Epithelial cell of proximal tubule (primary cell): Measurements from ENCODE around the gene SUPT3H. TPM values are rescaled to one million over a fixed set of nuclear protein-coding genes. Genes with fewer than 3 reads are reported as not detected.

Experiments
- DNase-seq: peaks from one replicate; pipeline ENCODE4 v3.0.0-alpha.2; 2011; ENCODE audit warnings: low read depth
- H3K4me3 ChIP-seq: 2 replicates; pipeline ENCODE4 v1.5.1; 2011; ENCODE audit warnings: low read depth, mild to moderate bottlenecking, low read length
- total RNA-seq: library from RNA; depleted of rRNA; stranded (reverse); fragments of >200 nt; gene quantifications from 2 replicates; pipeline ENCODE4 v1.2.3, GENCODE V29; 2015
- TF ChIP-seq, protein P1 (sequence below): conservative IDR thresholded peaks from 2 replicates; pipeline ENCODE4 v1.5.1; 2012; ENCODE audit warnings: low read depth, mild to moderate bottlenecking, low read length

Gene SUPT3H
- total RNA-seq, 1 donor from 2014 or later: 11.5 TPM

DNA sequence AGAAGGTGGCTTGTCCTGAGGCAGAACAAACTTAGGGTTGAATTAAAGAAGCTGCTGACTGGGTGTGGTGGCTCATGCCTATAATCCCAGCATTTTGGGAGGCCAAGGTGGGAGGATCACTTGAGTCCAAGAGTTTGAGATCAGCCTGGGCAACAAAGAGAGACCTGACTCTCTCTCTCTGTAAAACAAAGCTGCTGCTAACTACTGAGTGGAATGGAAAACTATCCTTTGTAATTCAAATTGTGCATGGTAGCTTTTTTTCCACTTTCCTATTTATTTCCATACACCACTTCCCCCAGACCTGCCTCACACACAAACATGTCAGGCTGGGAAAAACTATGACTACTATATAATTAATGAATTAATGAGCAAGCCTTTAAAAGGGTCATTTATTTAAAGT is 553.2 kb downstream of the SUPT3H start:
- no peak overlapping the region for H3K4me3 ChIP-seq
- DNase-seq: no peak
- TF ChIP-seq, protein P1, sequence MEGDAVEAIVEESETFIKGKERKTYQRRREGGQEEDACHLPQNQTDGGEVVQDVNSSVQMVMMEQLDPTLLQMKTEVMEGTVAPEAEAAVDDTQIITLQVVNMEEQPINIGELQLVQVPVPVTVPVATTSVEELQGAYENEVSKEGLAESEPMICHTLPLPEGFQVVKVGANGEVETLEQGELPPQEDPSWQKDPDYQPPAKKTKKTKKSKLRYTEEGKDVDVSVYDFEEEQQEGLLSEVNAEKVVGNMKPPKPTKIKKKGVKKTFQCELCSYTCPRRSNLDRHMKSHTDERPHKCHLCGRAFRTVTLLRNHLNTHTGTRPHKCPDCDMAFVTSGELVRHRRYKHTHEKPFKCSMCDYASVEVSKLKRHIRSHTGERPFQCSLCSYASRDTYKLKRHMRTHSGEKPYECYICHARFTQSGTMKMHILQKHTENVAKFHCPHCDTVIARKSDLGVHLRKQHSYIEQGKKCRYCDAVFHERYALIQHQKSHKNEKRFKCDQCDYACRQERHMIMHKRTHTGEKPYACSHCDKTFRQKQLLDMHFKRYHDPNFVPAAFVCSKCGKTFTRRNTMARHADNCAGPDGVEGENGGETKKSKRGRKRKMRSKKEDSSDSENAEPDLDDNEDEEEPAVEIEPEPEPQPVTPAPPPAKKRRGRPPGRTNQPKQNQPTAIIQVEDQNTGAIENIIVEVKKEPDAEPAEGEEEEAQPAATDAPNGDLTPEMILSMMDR: no peak

DNA sequence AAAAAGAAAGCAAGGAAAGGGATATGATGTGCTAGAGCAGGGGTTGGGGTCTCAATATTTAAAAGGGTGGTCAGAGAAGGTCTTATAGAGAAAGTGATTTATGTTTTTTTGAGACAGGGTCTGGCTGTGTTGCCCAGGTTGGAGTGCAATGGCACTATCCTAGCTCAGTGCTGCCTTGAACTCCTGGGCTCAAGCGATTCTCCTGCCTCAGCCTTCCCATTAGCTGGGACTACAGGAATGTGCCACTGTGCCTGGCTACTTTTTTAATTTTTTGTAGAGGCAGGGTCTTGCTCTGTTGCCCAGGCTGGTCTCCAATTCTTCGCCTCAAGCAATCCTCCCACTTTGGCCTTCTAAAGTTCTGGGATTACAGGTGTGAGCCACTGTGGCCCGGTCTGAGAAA is 557.0 kb downstream of the SUPT3H start:
- no peak overlapping the region for H3K4me3 ChIP-seq
- no peak for DNase-seq
- TF ChIP-seq, protein P1: no peak

DNA sequence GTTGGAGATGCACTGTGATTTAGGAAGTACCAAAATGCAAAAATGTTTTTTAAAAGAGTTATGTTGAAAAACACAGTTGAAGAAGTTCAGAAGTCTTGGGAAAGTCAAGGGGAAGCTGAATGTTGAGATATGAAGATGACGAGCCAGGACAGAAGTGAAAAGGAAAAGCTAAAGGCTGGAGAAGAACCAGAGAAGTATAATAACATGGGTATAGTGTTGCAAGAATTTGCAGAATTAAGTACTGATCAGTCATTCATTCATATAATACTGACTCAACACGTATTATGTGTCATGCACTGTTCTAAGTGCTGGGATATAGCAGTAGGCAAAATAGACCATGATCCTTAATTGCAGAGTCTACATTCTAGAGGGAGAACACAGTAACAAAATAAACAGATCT is 557.4 kb downstream of the SUPT3H start:
- TF ChIP-seq, protein P1: no peak
- DNase-seq: no peak
- no peak overlapping the region for H3K4me3 ChIP-seq

DNA sequence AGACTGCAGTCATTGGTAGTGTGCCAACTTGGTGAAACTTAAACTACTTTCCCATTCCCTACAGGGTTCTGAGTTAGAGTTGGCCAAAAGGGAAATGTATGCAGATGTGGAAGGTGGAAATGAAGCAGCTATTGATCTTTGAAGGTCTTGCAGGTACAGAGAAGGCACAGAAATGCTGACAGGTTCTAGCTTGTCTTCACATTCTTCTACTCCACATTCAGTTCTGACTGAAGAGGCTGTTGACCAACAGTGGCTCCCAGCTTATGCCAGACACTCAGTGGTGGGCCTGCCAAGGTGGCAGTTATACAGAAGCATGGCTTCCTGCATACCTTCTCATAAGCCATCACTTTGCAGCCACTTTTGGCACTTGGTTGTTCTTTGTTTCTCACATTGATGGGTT is 566.3 kb downstream of the SUPT3H start:
- TF ChIP-seq, protein P1: no peak
- no peak overlapping the region for H3K4me3 ChIP-seq
- no peak for DNase-seq

DNA sequence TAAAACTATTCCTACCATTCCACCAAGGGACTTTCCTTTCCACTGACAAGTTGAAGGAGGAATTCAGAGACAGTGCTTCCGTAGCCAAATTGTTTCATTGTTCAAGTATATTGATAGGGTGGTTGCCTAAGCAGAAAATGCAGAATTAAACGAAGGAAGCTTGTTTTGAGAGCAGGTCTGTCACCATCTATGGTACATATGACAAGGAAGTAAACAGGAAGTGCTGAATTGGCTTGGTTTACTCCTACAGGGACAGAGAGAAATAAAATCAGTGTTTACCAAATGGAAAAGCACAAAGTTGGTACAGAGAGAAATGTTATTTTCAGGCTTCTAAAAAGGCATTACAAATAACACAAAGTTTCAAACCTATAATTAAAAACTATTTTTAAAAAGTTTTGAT is 568.5 kb downstream of the SUPT3H start:
- no peak for DNase-seq
- TF ChIP-seq, protein P1: no peak
- no peak overlapping the region for H3K4me3 ChIP-seq

DNA sequence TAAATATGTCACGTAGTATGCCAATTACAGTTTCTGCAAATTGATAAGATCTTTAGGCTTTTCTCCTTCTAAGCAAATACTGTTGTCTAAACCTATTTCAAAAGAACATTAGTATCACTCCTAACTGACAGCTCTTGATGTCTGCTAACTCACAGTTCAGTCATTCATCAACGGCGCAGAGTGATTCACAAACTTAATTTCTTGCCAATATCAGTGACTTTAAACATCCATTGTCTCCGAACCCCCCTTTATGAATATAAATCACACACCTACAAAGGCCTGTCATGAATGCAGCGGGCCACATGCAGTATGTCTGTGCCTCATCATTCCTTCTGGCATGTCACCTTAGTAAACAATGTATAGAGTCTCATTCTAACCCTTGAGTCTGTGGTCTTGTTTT is 569.6 kb downstream of the SUPT3H start:
- H3K4me3 ChIP-seq: no peak overlapping the region
- TF ChIP-seq, protein P1: no peak
- DNase-seq: no peak

DNA sequence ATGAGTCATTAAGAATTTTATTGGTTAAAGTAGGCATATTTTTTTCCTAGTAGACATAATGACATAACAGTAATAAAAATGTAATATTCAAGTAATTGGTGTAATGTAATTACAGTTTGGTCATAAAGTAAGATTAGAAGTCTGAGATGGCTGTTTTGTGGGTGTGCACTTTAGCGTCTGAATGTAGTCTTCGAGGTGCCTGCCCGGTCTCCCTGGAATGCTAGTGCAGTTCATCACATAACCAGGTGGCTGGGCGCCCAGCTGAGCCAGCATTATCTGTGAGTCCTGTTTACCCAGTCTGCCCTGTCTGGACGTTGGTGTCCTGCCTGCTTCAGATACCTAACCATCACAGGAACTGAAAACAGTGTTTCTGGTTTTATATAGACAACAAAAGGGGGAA is 571.1 kb downstream of the SUPT3H start:
- no peak overlapping the region for H3K4me3 ChIP-seq
- no peak for DNase-seq
- TF ChIP-seq, protein P1: no peak
